Activated CD8-positive, alpha-beta memory T cell treated with anti-CD3 and anti-CD28 coated beads, Interleukin-2, amount 50 U/mL, for 1 hour (primary cell): ENCODE results near the gene CEND1.

Source experiments
- DNase-seq: peaks from one replicate; pipeline ENCODE4 v3.0.0-alpha.2; 2020; ENCODE audit errors: extremely low read depth

The CEND1 gene

GRCh38 chr11:827146-827896, 37.4 kb upstream of the CEND1 start:
- no peak for DNase-seq

- DNase-seq, result no peak
These were observed 36.9 kb upstream of the CEND1 start for GRCh38 chr11:826836-827145.

- no peak for DNase-seq
These were observed 36.3 kb upstream of the CEND1 start for GRCh38 chr11:826227-826621.

GRCh38 chr11:825366-826226, 35.7 kb upstream of the CEND1 start:
- no peak for DNase-seq

- DNase-seq, result no peak
These were observed 35.1 kb upstream of the CEND1 start for GRCh38 chr11:824942-825341.

- no peak for DNase-seq
These were observed 34.5 kb upstream of the CEND1 start for GRCh38 chr11:824292-824880.

- DNase-seq, result no peak
These were observed 33.8 kb upstream of the CEND1 start for GRCh38 chr11:823441-824291.

GRCh38 chr11:821512-822371, 31.9 kb upstream of the CEND1 start:
- DNase-seq, result no peak

GRCh38 chr11:820655-821511, 31.0 kb upstream of the CEND1 start:
- DNase-seq, result no peak

GRCh38 chr11:819943-820649, 30.2 kb upstream of the CEND1 start:
- peak; percentile 90 for DNase-seq

- peak; percentile 70 for DNase-seq
These were observed 29.4 kb upstream of the CEND1 start for GRCh38 chr11:819129-819931.

GRCh38 chr11:818396-819128, 28.7 kb upstream of the CEND1 start, which contains the start of gene PNPLA2:
TSS of gene PNPLA2 (plus strand) at chr11:818914. CDS start at chr11:819719, 805 bp downstream.
- DNase-seq, result no peak

GRCh38 chr11:816433-816779, 26.5 kb upstream of the CEND1 start:
- DNase-seq, result no peak

GRCh38 chr11:815675-816432, 26.0 kb upstream of the CEND1 start:
- DNase-seq, result no peak

GRCh38 chr11:813456-814096, 23.7 kb upstream of the CEND1 start:
- DNase-seq, result no peak

GRCh38 chr11:813072-813455, 23.2 kb upstream of the CEND1 start:
- no peak for DNase-seq

GRCh38 chr11:812390-812789, 22.5 kb upstream of the CEND1 start:
- DNase-seq, result no peak
